Measurements from ENCODE around the gene PPP1R12C. TPM values are rescaled to one million over a fixed set of nuclear protein-coding genes. Genes with fewer than 3 reads are reported as not detected.
A peak's percentile ranks its signal among the peaks of the same experiment; 100 is the strongest.
"Not testable (repeated sequence)": the region's sequence is repeated elsewhere in the genome, so short reads cannot be mapped to it uniquely, and the experiment has no call there.

The PPP1R12C gene
- total RNA-seq, 1 donor from 2014 or later, result 110 TPM

DNA sequence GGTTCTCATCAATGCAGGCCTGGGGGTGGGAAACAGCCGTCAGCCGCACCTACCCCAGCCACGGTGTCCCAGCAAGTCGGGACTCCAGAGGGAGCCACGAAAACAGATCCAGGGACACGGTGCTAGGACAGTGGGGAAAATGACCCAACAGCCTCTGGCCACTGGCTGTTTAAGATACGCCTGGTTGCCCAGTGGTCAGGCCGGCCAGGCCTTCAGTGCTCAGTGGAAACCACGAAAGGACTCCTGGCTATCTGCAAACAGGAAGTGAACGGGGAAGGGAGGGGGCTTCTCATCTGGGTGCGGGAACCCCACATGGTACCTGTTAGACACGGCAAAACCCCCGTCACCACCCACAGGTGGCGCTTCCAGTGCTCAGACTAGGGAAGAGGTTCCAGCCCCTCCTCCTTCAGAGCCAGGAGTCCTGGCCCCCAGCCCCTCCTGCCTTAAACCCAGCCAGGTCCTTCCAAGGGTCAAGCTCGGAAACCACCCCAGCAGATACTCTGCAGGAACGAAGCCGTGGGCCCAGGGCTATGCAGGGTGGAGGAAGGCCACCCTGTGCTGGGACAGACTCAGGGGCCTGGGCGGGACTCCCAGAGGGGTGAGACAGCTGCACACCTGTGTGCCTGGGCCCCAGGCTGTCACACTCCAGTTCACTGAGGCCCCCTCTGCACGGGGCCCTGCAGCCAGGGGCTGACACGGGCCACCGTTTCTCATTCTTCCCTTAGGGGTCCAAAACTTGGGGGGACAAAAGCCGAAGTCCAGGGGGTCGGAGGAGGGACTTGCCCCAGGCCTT, 4.5 kb downstream of the PPP1R12C start:
- no peak for DNase-seq (ENCODE audit: low spot score, unreplicated experiment)
- Mint-ChIP-seq H3K4me3 (ENCODE audit: low read depth) (no peak overlapping the region), H3K36me3 (ENCODE audit: insufficient read depth) (peaks cover 7% of the 10 kb centered on the region), H3K27me3 (no peaks in the 10 kb centered on the region), H3K9me3 (ENCODE audit: low read depth) (no peaks in the 10 kb centered on the region), H3K27ac (peak overlapping the region; percentile 33), H3K4me1 (ENCODE audit: low read depth) (peaks cover 20% of the 10 kb centered on the region)
- TF ChIP-seq, protein P1, sequence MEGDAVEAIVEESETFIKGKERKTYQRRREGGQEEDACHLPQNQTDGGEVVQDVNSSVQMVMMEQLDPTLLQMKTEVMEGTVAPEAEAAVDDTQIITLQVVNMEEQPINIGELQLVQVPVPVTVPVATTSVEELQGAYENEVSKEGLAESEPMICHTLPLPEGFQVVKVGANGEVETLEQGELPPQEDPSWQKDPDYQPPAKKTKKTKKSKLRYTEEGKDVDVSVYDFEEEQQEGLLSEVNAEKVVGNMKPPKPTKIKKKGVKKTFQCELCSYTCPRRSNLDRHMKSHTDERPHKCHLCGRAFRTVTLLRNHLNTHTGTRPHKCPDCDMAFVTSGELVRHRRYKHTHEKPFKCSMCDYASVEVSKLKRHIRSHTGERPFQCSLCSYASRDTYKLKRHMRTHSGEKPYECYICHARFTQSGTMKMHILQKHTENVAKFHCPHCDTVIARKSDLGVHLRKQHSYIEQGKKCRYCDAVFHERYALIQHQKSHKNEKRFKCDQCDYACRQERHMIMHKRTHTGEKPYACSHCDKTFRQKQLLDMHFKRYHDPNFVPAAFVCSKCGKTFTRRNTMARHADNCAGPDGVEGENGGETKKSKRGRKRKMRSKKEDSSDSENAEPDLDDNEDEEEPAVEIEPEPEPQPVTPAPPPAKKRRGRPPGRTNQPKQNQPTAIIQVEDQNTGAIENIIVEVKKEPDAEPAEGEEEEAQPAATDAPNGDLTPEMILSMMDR (IDR thresholded peaks at IDR 0.05; ENCODE audit: unreplicated experiment), result no peak

DNA sequence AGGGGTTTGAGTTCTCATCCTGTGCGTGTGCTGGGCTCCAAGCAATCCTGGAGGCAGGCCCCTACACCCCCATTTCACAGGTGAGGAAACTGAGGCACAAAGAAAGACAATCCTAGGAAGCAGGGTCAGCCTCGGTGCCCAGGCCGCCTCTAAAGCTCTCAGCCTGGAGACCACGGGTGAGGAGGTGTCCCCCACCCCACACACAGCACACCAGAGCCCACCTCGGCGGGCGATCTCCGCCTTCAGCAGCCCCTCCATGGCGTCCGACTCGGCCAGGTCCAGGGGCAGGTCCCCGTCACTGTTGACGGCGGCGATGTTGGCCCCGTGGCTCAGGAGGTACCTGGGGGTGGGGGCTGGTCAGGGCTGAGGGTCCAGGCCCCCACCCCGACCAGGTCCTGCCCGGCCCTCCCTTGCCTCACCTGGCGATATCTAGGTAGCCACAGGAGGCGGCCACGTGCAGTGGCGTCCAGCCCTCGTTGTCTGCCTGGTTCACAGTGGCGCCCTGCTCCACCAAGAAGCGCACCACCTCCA, 5.1 kb downstream of the PPP1R12C start:
- DNase-seq (ENCODE audit: low spot score, unreplicated experiment), result no peak
- Mint-ChIP-seq H3K9me3 (ENCODE audit: low read depth) (no peaks in the 10 kb centered on the region), H3K27me3 (no peaks in the 10 kb centered on the region), H3K36me3 (ENCODE audit: insufficient read depth) (peaks cover 7% of the 10 kb centered on the region), H3K4me1 (ENCODE audit: low read depth) (peaks cover 17% of the 10 kb centered on the region), H3K4me3 (ENCODE audit: low read depth) (no peak overlapping the region), H3K27ac (no peak overlapping the region)
- TF ChIP-seq, protein P1 (IDR thresholded peaks at IDR 0.05; ENCODE audit: unreplicated experiment), result no peak

DNA sequence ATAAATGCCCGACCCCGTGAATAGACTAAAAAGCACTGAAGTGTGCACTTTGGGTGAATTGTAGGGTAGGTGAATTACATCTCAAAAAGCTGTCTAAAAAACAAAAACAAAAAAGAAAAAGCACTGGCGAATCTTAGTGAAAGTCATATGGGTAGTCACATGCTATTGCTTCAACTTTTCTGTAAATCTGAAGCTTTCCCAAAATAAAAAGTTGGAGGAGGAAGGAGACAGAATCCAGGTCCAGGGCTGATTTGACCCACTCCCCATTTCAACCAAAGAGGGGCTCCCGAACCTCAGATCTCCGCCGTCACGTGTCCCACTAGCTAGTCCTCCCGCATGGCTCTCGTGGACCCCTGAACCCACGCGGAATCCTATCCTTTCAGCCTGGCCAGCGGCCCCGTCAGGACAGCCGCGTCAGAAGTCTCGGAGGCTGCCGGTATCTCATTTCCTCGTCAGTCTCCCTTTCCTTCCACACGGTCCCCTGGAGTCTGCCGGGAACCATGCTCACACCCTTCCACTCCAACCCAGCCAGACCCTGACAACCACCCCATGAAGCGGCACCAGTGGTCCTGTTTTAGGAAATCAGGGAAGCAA, 6.1 kb downstream of the PPP1R12C start:
- Mint-ChIP-seq H3K27me3 (no peaks in the 10 kb centered on the region), H3K27ac (no peak overlapping the region), H3K4me3 (ENCODE audit: low read depth) (no peak overlapping the region), H3K36me3 (ENCODE audit: insufficient read depth) (peaks cover 10% of the 10 kb centered on the region), H3K9me3 (ENCODE audit: low read depth) (no peaks in the 10 kb centered on the region), H3K4me1 (ENCODE audit: low read depth) (peaks cover 11% of the 10 kb centered on the region)
- TF ChIP-seq, protein P1 (IDR thresholded peaks at IDR 0.05; ENCODE audit: unreplicated experiment), result no peak
- DNase-seq (ENCODE audit: low spot score, unreplicated experiment), result no peak

DNA sequence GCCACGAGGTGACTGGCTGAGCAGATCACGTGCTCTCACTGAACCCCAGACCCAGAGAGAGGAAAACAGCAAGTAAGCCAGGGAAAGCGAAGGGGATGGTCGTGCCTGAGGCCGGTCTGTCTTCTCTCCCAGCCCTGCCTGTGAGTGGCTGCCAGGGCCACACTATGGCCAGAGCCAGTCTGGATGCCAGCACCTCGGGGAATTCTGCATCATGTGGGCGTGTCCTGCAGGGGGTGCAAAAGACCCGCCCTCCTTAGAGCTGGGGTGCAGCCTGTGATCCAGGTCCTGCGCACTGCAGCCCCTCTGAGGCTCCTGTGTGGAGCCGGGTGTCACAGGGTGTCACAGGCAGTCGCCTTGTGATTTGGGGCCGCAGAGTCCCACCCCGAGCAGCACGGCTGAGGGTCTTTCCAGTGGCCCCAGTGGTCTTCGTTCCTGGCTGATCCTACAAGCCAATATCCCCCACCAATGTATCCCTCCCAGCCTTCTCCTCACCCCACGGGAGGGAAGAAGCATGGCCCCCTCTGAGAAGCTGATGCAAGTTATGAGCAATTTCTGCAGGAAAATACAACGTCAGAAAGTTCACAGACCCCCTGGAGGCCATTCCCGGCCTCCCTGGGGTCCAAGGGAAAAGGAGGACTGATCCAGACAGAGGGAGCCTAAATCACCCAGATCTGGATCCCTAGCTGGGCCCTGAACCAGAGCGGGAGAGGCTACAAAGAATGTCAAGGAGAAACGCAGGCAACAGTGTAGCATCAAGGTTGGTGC, 7.7 kb downstream of the PPP1R12C start:
- Mint-ChIP-seq H3K27ac (peak overlapping the region; percentile 59), H3K4me1 (ENCODE audit: low read depth) (peaks cover 1% of the 10 kb centered on the region), H3K27me3 (no peaks in the 10 kb centered on the region), H3K36me3 (ENCODE audit: insufficient read depth) (peaks cover 15% of the 10 kb centered on the region), H3K9me3 (ENCODE audit: low read depth) (no peaks in the 10 kb centered on the region), H3K4me3 (ENCODE audit: low read depth) (no peak overlapping the region)
- TF ChIP-seq, protein P1 (IDR thresholded peaks at IDR 0.05; ENCODE audit: unreplicated experiment), result no peak
- DNase-seq (ENCODE audit: low spot score, unreplicated experiment), result no peak

DNA sequence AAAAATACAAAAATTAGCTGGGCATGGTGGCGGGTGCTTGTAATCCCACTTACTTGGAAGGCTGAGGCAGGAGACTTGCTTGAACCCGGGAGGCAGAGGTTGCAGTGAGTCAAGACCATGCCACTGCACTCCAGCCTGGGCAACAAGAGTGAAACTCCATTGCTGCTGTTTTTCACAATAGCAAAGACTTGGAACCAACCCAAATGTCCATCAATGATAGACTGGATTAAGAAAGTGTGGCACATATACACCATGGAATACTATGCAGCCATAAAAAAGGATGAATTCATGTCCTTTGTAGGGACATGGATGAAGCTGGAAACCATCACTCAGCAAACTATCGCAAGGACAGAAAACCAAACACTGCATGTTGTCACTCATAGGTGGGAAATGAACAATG, 10.2 kb downstream of the PPP1R12C start:
- H3K27ac Mint-ChIP-seq; DNase-seq (ENCODE audit: low spot score, unreplicated experiment); H3K4me1 Mint-ChIP-seq (ENCODE audit: low read depth); H3K27me3 Mint-ChIP-seq; H3K9me3 Mint-ChIP-seq (ENCODE audit: low read depth); H3K4me3 Mint-ChIP-seq (ENCODE audit: low read depth): not testable (repeated sequence)
- H3K36me3 Mint-ChIP-seq (ENCODE audit: insufficient read depth), result peaks cover 23% of the 10 kb centered on the region

Measured in progenitor cell of endocrine pancreas (in vitro differentiated cells).